SKM-1 treated with dmso at 0.1 percent for 144 hours (cell line): ENCODE measurements around the gene RPL7A.
"Not testable (repeated sequence)": the region's sequence is repeated elsewhere in the genome, so short reads cannot be mapped to it uniquely, and the experiment has no call there.

Experiments used
- DNase-seq: peaks from one replicate; lab custom pipeline; 2025; ENCODE audit not compliant: unreplicated experiment; lab: John Stamatoyannopoulos, UW

RPL7A gene

GRCh38 chr9:133367778-133368177 is 19.8 kb downstream of the RPL7A start:
- no peak for DNase-seq

- DNase-seq, result no peak
Measured at GRCh38 chr9:133368249-133368881, 20.3 kb downstream of the RPL7A start.

- DNase-seq, result no peak
Measured at GRCh38 chr9:133369422-133369821, 21.4 kb downstream of the RPL7A start.

- DNase-seq, result no peak
Measured at GRCh38 chr9:133369933-133370332, 21.9 kb downstream of the RPL7A start.

GRCh38 chr9:133370685-133371084 is 22.7 kb downstream of the RPL7A start:
- no peak for DNase-seq

- DNase-seq, result no peak
Measured at GRCh38 chr9:133371261-133371711, 23.3 kb downstream of the RPL7A start.

- no peak for DNase-seq
Measured at GRCh38 chr9:133372144-133372543, 24.1 kb downstream of the RPL7A start.

- DNase-seq, result peak; percentile 50
Measured at GRCh38 chr9:133374612-133375115, 26.6 kb downstream of the RPL7A start.

- no peak for DNase-seq
Measured at GRCh38 chr9:133375116-133375723, 27.2 kb downstream of the RPL7A start.

- peak; percentile 93 for DNase-seq
Measured at GRCh38 chr9:133375724-133376654, 28.0 kb downstream of the RPL7A start, which contains the start of the genes STKLD1 and SURF4. Gene STKLD1, plus strand, starts transcription at chr9:133376366. Its CDS starts 108 bp downstream, at chr9:133376474. Gene SURF4, minus strand, starts transcription at chr9:133376060. Its CDS starts 91 bp downstream, at chr9:133375969.

GRCh38 chr9:133377280-133377679 is 29.3 kb downstream of the RPL7A start:
- DNase-seq, result not testable (repeated sequence)

GRCh38 chr9:133377721-133378216 is 29.8 kb downstream of the RPL7A start:
- no peak for DNase-seq

- DNase-seq, result no peak
Measured at GRCh38 chr9:133378408-133378962, 30.5 kb downstream of the RPL7A start.

- no peak for DNase-seq
Measured at GRCh38 chr9:133379153-133380086, 31.4 kb downstream of the RPL7A start.

GRCh38 chr9:133380734-133381133 is 32.7 kb downstream of the RPL7A start:
- DNase-seq, result no peak

- DNase-seq, result no peak
Measured at GRCh38 chr9:133382507-133383141, 34.6 kb downstream of the RPL7A start.

- no peak for DNase-seq
Measured at GRCh38 chr9:133383438-133383837, 35.4 kb downstream of the RPL7A start.

- DNase-seq, result peak; percentile 30
Measured at GRCh38 chr9:133384736-133385321, 36.8 kb downstream of the RPL7A start.

- no peak for DNase-seq
Measured at GRCh38 chr9:133385452-133385851, 37.4 kb downstream of the RPL7A start.
